CD4-positive, CD25-positive, alpha-beta regulatory T cell (primary cell): ENCODE results near the gene PLCG2. TPM values are rescaled to one million over a fixed set of nuclear protein-coding genes. Genes with fewer than 3 reads are reported as not detected.
A peak's percentile ranks its signal among the peaks of the same experiment; 100 is the strongest.

ENCODE experiments used
- ATAC-seq, 2 donors: fragments of 150-1000 bp; cut with Tn5 transposase; one replicate each; pipeline ENCODE4 v1.10.0; 2021; ENCODE audit warnings: low read depth in 2 of 2, moderate number of reproducible peaks in 2 of 2, moderate library complexity in 1 of 2
- DNase-seq, 3 donors: peaks; one replicate each; pipeline versions ENCODE4 v3.0.0 to v3.0.0-alpha.2; 2012 to 2022; ENCODE audit warnings: mixed read lengths in 1 of 3
- H3K27ac ChIP-seq: one replicate; pipeline ENCODE4 v1.7.0; 2013; ENCODE audit warnings: mild to moderate bottlenecking, low read length; ENCODE audit not compliant: insufficient read depth, poor library complexity, severe bottlenecking
- H3K27me3 ChIP-seq: one replicate; pipeline ENCODE4 v1.7.0; 2013; ENCODE audit warnings: low read length; ENCODE audit not compliant: control insufficient read depth, insufficient read depth
- H3K36me3 ChIP-seq: one replicate; pipeline ENCODE4 v1.7.0; 2013; ENCODE audit warnings: mild to moderate bottlenecking, low read length, moderate library complexity; ENCODE audit not compliant: control insufficient read depth, insufficient read depth
- H3K4me1 ChIP-seq: 2 replicates; pipeline ENCODE4 v1.7.0; 2013; ENCODE audit warnings: mild to moderate bottlenecking, low read length; ENCODE audit not compliant: insufficient read depth, control insufficient read depth, poor library complexity, severe bottlenecking
- H3K4me3 ChIP-seq: one replicate; pipeline ENCODE4 v1.7.0; 2013; ENCODE audit warnings: low read depth, mild to moderate bottlenecking, low read length, moderate library complexity
- H3K9me3 ChIP-seq, 2 experiments: 1 replicate in 1 of 2; 2 replicates in 1 of 2; pipeline ENCODE4 v1.7.0; 2013; ENCODE audit warnings: low read length in 2 of 2, mild to moderate bottlenecking in 1 of 2, moderate library complexity in 1 of 2; ENCODE audit not compliant: control insufficient read depth in 2 of 2
- H3K27ac Mint-ChIP-seq, 3 donors: one replicate each; pipeline ENCODE4 v1.8.0; 2020 to 2022; ENCODE audit warnings: mild to moderate bottlenecking in 3 of 3, mixed read lengths in 3 of 3, moderate library complexity in 2 of 3
- H3K27me3 Mint-ChIP-seq: one replicate; pipeline ENCODE4 v1.8.0; 2022; ENCODE audit warnings: mild to moderate bottlenecking, mixed read lengths
- H3K36me3 Mint-ChIP-seq: one replicate; pipeline ENCODE4 v1.8.0; 2020; ENCODE audit warnings: mixed read lengths
- H3K4me1 Mint-ChIP-seq, 4 donors: one replicate each; pipeline ENCODE4 v1.8.0; 2020 to 2022; ENCODE audit warnings: mixed read lengths in 4 of 4, mild to moderate bottlenecking in 1 of 4
- H3K4me3 Mint-ChIP-seq, 4 donors: one replicate each; pipeline ENCODE4 v1.8.0; 2020 to 2022; ENCODE audit warnings: mild to moderate bottlenecking in 4 of 4, mixed read lengths in 4 of 4, moderate library complexity in 3 of 4
- H3K9me3 Mint-ChIP-seq, 7 donors: one replicate each; pipeline ENCODE4 v1.8.0; 2020 to 2022; ENCODE audit warnings: mixed read lengths in 7 of 7, mild to moderate bottlenecking in 3 of 7, moderate library complexity in 2 of 7
- polyA plus RNA-seq, 4 donors: library from polyadenylated mRNA; unstranded; fragments of 300-500 nt; fragmentation: Illumina TruSeq; gene quantifications; one replicate each; pipeline ENCODE4 v1.2.3, GENCODE V29; 2021
- total RNA-seq: library from RNA; stranded (reverse); gene quantifications from one replicate; pipeline ENCODE4 v1.2.3, GENCODE V29; 2022

The PLCG2 gene
- total and polyA plus RNA-seq, 5 donors from 2014 or later = 0.59 to 3.8 (median 1.3) TPM; not detected in 1

DNA sequence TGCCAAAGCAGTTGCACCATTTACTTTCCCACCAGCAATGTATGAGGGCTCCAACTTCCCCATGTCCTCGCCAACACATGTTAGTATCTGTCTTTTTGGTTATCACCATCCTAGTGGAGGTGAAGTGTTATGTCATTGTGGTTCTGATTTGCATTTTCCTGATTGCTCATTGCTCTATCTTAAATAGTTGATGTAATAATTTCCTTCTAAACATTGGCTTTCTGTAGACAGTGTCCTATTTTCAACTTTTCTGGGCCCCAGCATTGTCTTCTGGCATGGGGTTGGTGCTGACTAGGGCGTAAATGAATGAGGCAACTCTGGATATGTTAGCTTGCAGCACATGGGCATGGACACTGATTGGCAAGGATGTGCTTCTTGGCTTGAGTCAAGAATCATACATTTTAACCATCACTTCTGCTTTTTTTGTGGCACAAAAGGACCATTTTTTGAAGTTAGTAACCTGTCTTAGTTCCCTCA lies 25.1 kb downstream of the PLCG2 start:
- peaks cover 0 to 5% (median 0%) of the 10 kb centered on the region in 7 donors for H3K9me3 Mint-ChIP-seq
- DNase-seq (no peak), ATAC-seq (no peak)
- H3K4me1 Mint-ChIP-seq = peaks cover 0 to 2% (median 0%) of the 10 kb centered on the region in 4 donors
- H3K4me3 Mint-ChIP-seq = no peak overlapping the region
- Histone ChIP-seq H3K4me1 (no peaks in the 10 kb centered on the region), H3K36me3 (no peaks in the 10 kb centered on the region), H3K4me3 (no peak overlapping the region), H3K9me3 (no peaks in the 10 kb centered on the region), H3K27ac (no peak overlapping the region), H3K27me3 (no peaks in the 10 kb centered on the region)
- no peaks in the 10 kb centered on the region for H3K27me3 Mint-ChIP-seq
- H3K27ac Mint-ChIP-seq = no peak overlapping the region
- H3K36me3 Mint-ChIP-seq = no peaks in the 10 kb centered on the region

DNA sequence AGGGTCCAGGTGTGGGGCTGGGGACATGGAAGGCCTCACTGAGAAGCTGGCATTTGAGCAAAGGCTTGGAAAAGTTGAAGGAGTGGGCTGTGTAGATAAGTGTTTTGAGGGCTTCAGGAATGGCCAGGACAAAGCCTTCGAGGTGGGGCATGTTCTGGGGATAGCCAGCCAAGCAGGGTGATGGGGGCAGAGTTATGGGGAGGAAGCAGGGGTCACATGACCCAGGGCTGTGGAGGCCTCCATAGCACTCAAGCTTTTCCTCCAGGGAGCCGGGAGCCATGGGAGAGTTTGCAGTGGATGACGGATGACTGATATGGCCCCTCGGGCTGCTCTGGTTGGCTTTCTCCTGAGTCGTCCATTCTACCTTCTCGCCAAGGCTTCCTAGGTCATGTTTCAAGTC lies 27.6 kb downstream of the PLCG2 start:
- Mint-ChIP-seq H3K4me1 (peaks cover 0 to 5% (median 0%) of the 10 kb centered on the region in 4 donors), H3K27me3 (peaks cover 5% of the 10 kb centered on the region), H3K27ac (peak overlapping the region in 1 of 3 donors; percentile 54), H3K9me3 (peaks cover 0 to 4% (median 0%) of the 10 kb centered on the region in 7 donors), H3K36me3 (no peaks in the 10 kb centered on the region), H3K4me3 (no peak overlapping the region)
- Histone ChIP-seq H3K9me3 (no peaks in the 10 kb centered on the region), H3K4me3 (no peak overlapping the region), H3K27me3 (no peaks in the 10 kb centered on the region), H3K27ac (no peak overlapping the region), H3K36me3 (no peaks in the 10 kb centered on the region), H3K4me1 (no peaks in the 10 kb centered on the region)
- DNase-seq (no peak), ATAC-seq (no peak)

DNA sequence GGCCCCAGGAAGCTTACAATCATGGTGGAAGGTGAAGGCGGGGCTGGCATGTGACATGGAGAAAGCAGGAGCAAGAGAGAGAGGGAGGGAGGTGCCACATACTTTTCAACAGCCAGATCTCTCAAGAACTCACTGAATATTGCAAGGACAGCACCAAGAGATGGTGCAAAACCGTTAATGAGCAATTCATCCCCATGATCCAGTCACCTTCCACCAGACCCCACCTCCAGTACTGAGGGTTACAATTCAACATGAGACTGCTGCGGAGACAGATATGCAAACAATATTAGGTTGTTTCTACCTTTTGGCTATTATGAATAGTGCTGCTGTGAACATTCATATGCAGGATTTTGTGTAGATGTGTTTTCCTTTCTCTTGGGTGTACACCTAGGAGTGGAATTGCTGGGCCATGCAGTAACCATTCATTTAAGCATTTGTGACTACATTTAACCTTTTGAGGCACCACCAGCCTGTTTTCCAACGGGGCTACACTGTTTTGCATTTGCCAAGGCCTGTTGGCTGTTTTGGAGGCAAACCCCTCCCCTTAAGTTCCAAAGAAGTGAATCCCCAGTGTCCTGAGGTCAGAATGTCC lies 28.8 kb downstream of the PLCG2 start:
- Mint-ChIP-seq H3K27me3 (peaks cover 10% of the 10 kb centered on the region), H3K9me3 (peaks cover 0 to 6% (median 2%) of the 10 kb centered on the region in 7 donors), H3K36me3 (no peaks in the 10 kb centered on the region), H3K27ac (no peak overlapping the region), H3K4me3 (no peak overlapping the region), H3K4me1 (peaks cover 0 to 5% (median 0%) of the 10 kb centered on the region in 4 donors)
- Histone ChIP-seq H3K4me1 (no peaks in the 10 kb centered on the region), H3K27ac (no peak overlapping the region), H3K36me3 (no peaks in the 10 kb centered on the region), H3K9me3 (no peaks in the 10 kb centered on the region), H3K27me3 (no peaks in the 10 kb centered on the region), H3K4me3 (no peak overlapping the region)
- no peak for DNase-seq
- ATAC-seq = no peak

DNA sequence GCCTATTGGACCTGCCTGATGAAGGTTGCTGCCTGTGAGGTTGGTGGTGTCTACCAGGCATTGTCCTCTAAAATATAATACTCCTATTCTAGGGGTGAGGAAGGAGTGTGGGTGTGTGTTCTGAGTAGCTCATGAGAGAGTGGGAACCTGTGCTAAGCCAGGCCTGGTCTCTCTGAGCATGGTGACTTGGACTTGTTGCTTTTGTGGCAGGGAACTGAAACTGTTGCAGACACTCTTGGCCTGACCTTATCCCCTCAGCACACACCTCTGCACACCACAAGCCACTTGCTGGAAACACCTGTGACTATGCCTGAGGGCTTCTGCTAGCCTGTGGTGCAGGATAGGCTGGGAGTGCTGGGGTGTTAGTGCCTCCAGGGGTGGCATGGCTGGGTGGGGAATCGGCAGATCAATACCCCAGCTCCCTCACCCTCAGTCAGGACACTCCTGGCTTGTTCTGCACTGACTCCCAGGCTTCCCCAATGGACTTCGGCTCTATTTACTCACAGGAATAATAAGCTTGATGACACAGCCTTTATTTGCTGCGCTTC lies 29.9 kb downstream of the PLCG2 start:
- no peaks in the 10 kb centered on the region for H3K4me1 ChIP-seq
- H3K27me3 Mint-ChIP-seq = peaks cover 10% of the 10 kb centered on the region
- no peak for DNase-seq
- peaks cover 0 to 5% (median 0%) of the 10 kb centered on the region in 4 donors for H3K4me1 Mint-ChIP-seq
- peaks cover 0 to 7% (median 4%) of the 10 kb centered on the region in 7 donors for H3K9me3 Mint-ChIP-seq
- H3K27ac ChIP-seq = no peak overlapping the region
- no peaks in the 10 kb centered on the region for H3K9me3 ChIP-seq
- ATAC-seq = peak; percentile 54 to 68
- no peaks in the 10 kb centered on the region for H3K27me3 ChIP-seq
- no peak overlapping the region for H3K4me3 ChIP-seq
- no peak overlapping the region for H3K4me3 Mint-ChIP-seq
- no peak overlapping the region for H3K27ac Mint-ChIP-seq
- no peaks in the 10 kb centered on the region for H3K36me3 Mint-ChIP-seq
- H3K36me3 ChIP-seq = no peaks in the 10 kb centered on the region

DNA sequence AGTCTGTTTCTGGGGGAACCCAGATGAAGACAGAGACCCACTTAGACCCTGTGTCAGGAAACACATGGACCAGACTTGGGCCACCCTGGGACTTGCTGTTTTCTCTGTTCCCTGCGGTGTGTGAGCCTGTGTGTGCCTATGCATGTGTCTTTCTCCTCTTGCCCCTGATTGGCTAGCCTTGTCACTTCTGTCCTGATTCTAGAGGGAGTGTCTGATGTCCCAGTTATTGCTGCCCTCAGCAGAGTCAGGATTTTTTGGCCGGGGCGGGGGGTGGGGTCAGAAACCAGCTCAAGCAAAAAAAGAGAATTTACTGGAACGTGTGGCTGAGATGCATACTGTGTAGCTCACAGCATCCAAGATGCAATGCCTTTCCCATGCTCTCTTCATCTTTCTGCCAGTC lies 30.5 kb downstream of the PLCG2 start:
- Mint-ChIP-seq H3K4me1 (peaks cover 0 to 5% (median 0%) of the 10 kb centered on the region in 4 donors), H3K4me3 (no peak overlapping the region), H3K36me3 (no peaks in the 10 kb centered on the region), H3K27me3 (peaks cover 10% of the 10 kb centered on the region), H3K9me3 (peaks cover 0 to 7% (median 4%) of the 10 kb centered on the region in 7 donors), H3K27ac (no peak overlapping the region)
- Histone ChIP-seq H3K9me3 (no peaks in the 10 kb centered on the region), H3K27ac (no peak overlapping the region), H3K36me3 (no peaks in the 10 kb centered on the region), H3K4me3 (no peak overlapping the region), H3K4me1 (no peaks in the 10 kb centered on the region), H3K27me3 (no peaks in the 10 kb centered on the region)
- no peak for DNase-seq
- no peak for ATAC-seq

DNA sequence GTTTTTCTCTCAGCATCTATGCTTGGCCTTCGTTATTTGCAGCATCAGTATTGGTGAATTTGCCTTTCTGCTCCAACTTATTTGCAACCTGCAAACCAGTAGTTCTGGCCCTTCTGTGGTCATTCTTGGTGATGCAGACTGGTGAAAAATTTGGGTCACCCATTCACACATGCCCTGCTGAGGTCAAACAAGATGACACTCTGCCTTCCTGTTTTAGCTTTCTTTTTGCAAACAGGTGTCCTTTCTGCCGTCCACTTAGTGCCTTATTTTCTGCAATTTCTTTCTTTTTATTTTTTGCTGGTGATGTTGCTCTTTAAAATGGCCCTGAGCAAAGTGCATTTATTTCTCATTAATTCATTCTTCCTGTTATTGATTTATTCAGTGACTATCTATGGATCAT lies 31.3 kb downstream of the PLCG2 start:
- Histone ChIP-seq H3K4me3 (no peak overlapping the region), H3K27me3 (no peaks in the 10 kb centered on the region), H3K4me1 (no peaks in the 10 kb centered on the region), H3K9me3 (no peaks in the 10 kb centered on the region), H3K27ac (no peak overlapping the region), H3K36me3 (no peaks in the 10 kb centered on the region)
- DNase-seq (no peak), ATAC-seq (no peak)
- no peak overlapping the region for H3K4me3 Mint-ChIP-seq
- peaks cover 0 to 5% (median 0%) of the 10 kb centered on the region in 4 donors for H3K4me1 Mint-ChIP-seq
- peaks cover 0 to 7% (median 4%) of the 10 kb centered on the region in 7 donors for H3K9me3 Mint-ChIP-seq
- no peaks in the 10 kb centered on the region for H3K36me3 Mint-ChIP-seq
- H3K27ac Mint-ChIP-seq = no peak overlapping the region
- H3K27me3 Mint-ChIP-seq = peaks cover 10% of the 10 kb centered on the region

DNA sequence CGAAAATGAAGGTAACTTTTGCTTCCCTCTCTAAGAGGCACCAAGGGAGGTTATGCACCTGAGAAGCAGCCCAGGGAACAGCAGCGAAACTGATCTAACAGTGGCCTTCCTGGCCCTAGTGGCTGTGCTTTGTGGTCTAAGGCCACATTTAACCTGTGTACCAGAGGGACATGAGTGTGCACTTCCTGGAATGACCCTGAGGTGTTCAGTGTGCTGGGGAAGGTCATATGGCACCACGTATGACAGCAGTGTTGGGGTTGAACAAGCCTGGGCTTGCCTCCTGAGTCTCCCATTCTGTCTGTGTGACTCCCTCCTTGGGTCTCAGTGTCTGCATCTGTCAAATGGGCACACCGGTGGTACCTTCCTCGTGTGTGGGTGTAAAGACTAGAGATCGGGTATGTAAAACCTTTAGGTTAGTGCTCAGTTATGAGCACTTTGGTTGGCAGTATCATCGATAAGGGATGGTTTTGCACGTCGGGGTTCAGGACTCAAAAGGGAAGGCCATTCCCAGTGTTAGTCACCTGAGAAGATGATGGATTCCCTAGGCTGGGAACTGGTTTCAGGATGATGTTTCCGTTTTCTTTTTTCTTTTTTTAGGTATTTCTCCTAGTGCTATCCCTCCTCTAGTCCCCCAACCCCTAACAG lies 31.9 kb downstream of the PLCG2 start:
- ATAC-seq = no peak

More for the DNA sequence above, 31.9 kb downstream of the PLCG2 start:
- Histone ChIP-seq H3K4me1 (no peaks in the 10 kb centered on the region), H3K27me3 (no peaks in the 10 kb centered on the region), H3K27ac (no peak overlapping the region), H3K36me3 (no peaks in the 10 kb centered on the region), H3K9me3 (no peaks in the 10 kb centered on the region), H3K4me3 (no peak overlapping the region)
- Mint-ChIP-seq H3K4me3 (peak overlapping the region in 1 of 4 donors; percentile 24), H3K9me3 (peaks cover 0 to 7% (median 4%) of the 10 kb centered on the region in 7 donors), H3K36me3 (no peaks in the 10 kb centered on the region), H3K27me3 (peaks cover 10% of the 10 kb centered on the region), H3K4me1 (peaks cover 0 to 5% (median 0%) of the 10 kb centered on the region in 4 donors), H3K27ac (no peak overlapping the region)
- no peak for DNase-seq
